SK-N-SH (cell line): ENCODE data around the gene USP27X. TPM values are rescaled to one million over a fixed set of nuclear protein-coding genes. Genes with fewer than 3 reads are reported as not detected.
A peak's percentile ranks its signal among the peaks of the same experiment; 100 is the strongest.

ENCODE experiments used
- CTCF ChIA-PET: fragments of 300-600, 350-600 bp; formaldehyde crosslinking; extraction: SDS; loops from one replicate; lab custom pipeline; 2021; lab: Yijun Ruan, JAX
- POLR2A ChIA-PET: fragments of 350-600 bp; sonication (Branson Sonifier 250); formaldehyde crosslinking; extraction: SDS; loops from one replicate; lab custom pipeline; 2020; ENCODE audit warnings: antibody characterized with exemption, inconsistent platforms; lab: Yijun Ruan, JAX
- DNase-seq: peaks from one replicate; pipeline ENCODE4 v3.0.0; 2012
- H2AFZ ChIP-seq: fragments of 200-600 bp; sonication (generic); 2 replicates; pipeline ENCODE4 v1.8.1; 2016; ENCODE audit warnings: antibody characterized with exemption, mild to moderate bottlenecking, low read depth
- H3F3A ChIP-seq: fragments of 200-600 bp; sonication (generic); replicated peaks from 2 replicates; pipeline ENCODE3; 2016; ENCODE audit warnings: antibody characterized with exemption, mild to moderate bottlenecking; ENCODE audit not compliant: insufficient read depth
- H3K27ac ChIP-seq, 2 experiments: fragments of 200-500 bp in 1 of 2; fragments of 200-600 bp in 1 of 2; sonication (Bioruptor generic) in 1 of 2; sonication (generic), shearing (Covaris generic) in 1 of 2; 2 replicates each; pipeline versions ENCODE4 v1.5.1 to v1.6.1; 2014 to 2016; ENCODE audit warnings: low read depth in 2 of 2, inconsistent platforms in 1 of 2, low read length in 1 of 2, mild to moderate bottlenecking in 1 of 2, mixed read lengths in 1 of 2
- H3K27me3 ChIP-seq: fragments of 200-600 bp; sonication (generic), shearing (Covaris generic); 2 replicates; pipeline ENCODE4 v1.6.1; 2016; ENCODE audit warnings: mixed run types; ENCODE audit not compliant: insufficient read depth
- H3K36me3 ChIP-seq, 2 experiments: fragments of 200-500 bp in 1 of 2; fragments of 200-600 bp in 1 of 2; sonication (Bioruptor generic) in 1 of 2; sonication (generic) in 1 of 2; replicated peaks in 1 of 2; 2 replicates each; pipeline versions ENCODE3 to v1.5.1; 2014 to 2016; ENCODE audit warnings: low read length in 1 of 2, mild to moderate bottlenecking in 1 of 2; ENCODE audit not compliant: insufficient read depth in 2 of 2, control insufficient read depth in 1 of 2
- H3K4me1 ChIP-seq, 2 experiments: fragments of 200-500 bp in 1 of 2; fragments of 200-600 bp in 1 of 2; sonication (Bioruptor generic) in 1 of 2; sonication (generic), shearing (Covaris generic) in 1 of 2; 2 replicates each; pipeline versions ENCODE4 v1.5.1 to v1.6.1; 2014 to 2016; ENCODE audit warnings: low read depth in 1 of 2, low read length in 1 of 2, mixed run types in 1 of 2; ENCODE audit not compliant: insufficient read depth in 2 of 2, control insufficient read depth in 1 of 2
- H3K4me2 ChIP-seq: fragments of 200-600 bp; sonication (generic), shearing (Covaris generic); 2 replicates; pipeline ENCODE4 v1.6.1; 2017; ENCODE audit warnings: mixed run types
- H3K4me3 ChIP-seq, 2 experiments: fragments of 200-500 bp in 1 of 2; fragments of 200-600 bp in 1 of 2; sonication (Bioruptor generic) in 1 of 2; sonication (generic), shearing (Covaris generic) in 1 of 2; 2 replicates each; pipeline versions ENCODE4 v1.5.1 to v1.8.1; 2014 to 2016; ENCODE audit warnings: low read depth in 2 of 2, inconsistent platforms in 1 of 2, low read length in 1 of 2, mild to moderate bottlenecking in 1 of 2, mixed read lengths in 1 of 2, moderate library complexity in 1 of 2
- H3K79me2 ChIP-seq: fragments of 200-600 bp; sonication (generic); 2 replicates; pipeline ENCODE4 v1.8.1; 2017; ENCODE audit warnings: mild to moderate bottlenecking; ENCODE audit not compliant: insufficient read depth
- H3K9ac ChIP-seq: fragments of 200-600 bp; sonication (generic); 2 replicates; pipeline ENCODE4 v1.6.1; 2017; ENCODE audit warnings: mixed run types
- H3K9me2 ChIP-seq: fragments of 200-600 bp; sonication (generic); 2 replicates; pipeline ENCODE4 v1.6.1; 2017; ENCODE audit warnings: mixed run types
- H3K9me3 ChIP-seq: fragments of 200-600 bp; sonication (generic); 2 replicates; pipeline ENCODE4 v1.6.1; 2017; ENCODE audit warnings: mixed run types, mild to moderate bottlenecking, moderate library complexity
- H4K20me1 ChIP-seq: fragments of 200-600 bp; sonication (generic); 2 replicates; pipeline ENCODE4 v1.6.1; 2017; ENCODE audit warnings: mild to moderate bottlenecking, mixed run types; ENCODE audit not compliant: insufficient read depth
- CTCF ChIP-seq: fragments of 200-600 bp; sonication (generic); IDR thresholded peaks from 2 replicates; pipeline ENCODE4 v1.6.1; 2017; ENCODE audit warnings: antibody characterized with exemption, mild to moderate bottlenecking, moderate library complexity
- FOXM1 ChIP-seq: IDR thresholded peaks from 2 replicates; pipeline ENCODE4 v1.4.0; 2012; ENCODE audit warnings: low read depth, mild to moderate bottlenecking
- JUND ChIP-seq: IDR thresholded peaks from 2 replicates; pipeline ENCODE4 v1.4.0; 2012
- MAX ChIP-seq: IDR thresholded peaks from 2 replicates; pipeline ENCODE4 v1.4.0; 2012; ENCODE audit warnings: low read depth
- MXI1 ChIP-seq: IDR thresholded peaks from 2 replicates; pipeline ENCODE4 v1.6.1; 2012; ENCODE audit warnings: mild to moderate bottlenecking, low read depth, low read length, improper control_type of control experiment
- NRF1 ChIP-seq: IDR thresholded peaks from 2 replicates; pipeline ENCODE4 v1.6.1; 2012; ENCODE audit warnings: low read depth, mild to moderate bottlenecking, low read length
- REST ChIP-seq: IDR thresholded peaks from 2 replicates; pipeline ENCODE4 v1.6.1; 2012; ENCODE audit warnings: mild to moderate bottlenecking, low read depth, low read length, moderate library complexity
- WGBS: methylation state at CpG from one replicate; pipeline ENCODE4 v1.1.6; 2017; ENCODE audit warnings: low lambda C conversion rate; 5-methylcytosine and 5-hydroxymethylcytosine counted together
- polyA plus RNA-seq, 3 experiments: library from polyadenylated mRNA; depleted of rRNA; stranded (reverse); fragments of >200 nt; gene quantifications; 2 replicates each; pipeline ENCODE4 v1.2.3, GENCODE V29; 2012
- TF ChIP-seq, protein P1 (sequence below): IDR thresholded peaks from 2 replicates; pipeline ENCODE4 v1.4.0; 2012; ENCODE audit warnings: low read depth, borderline replicate concordance

USP27X gene
- polyA plus RNA-seq (2012; rRNA removed): 1.9 and 2.9 TPM in 2 replicates
- polyA plus RNA-seq (2012; cell fraction: cytosol; rRNA removed): 2.3 and 2.5 TPM in 2 replicates
- polyA plus RNA-seq (2012; cell fraction: nucleus; rRNA removed): 0.67 and 0.93 TPM in 2 replicates

GRCh38 chrX:49878834-49879655 is at the start of gene USP27X:
Gene USP27X (plus strand): TSS chrX:49879484. CDS start chrX:49880308, 824 bp downstream.
- TF ChIP-seq FOXM1 (no peak), MXI1 (peak; percentile 17; the same call in 1 of the 2 replicates), JUND (no peak), REST (no peak), NRF1 (peak; percentile 10; the same call in 1 of the 2 replicates), MAX (peak; percentile 46), CTCF (peak; percentile 64)
- TF ChIP-seq, protein P1, sequence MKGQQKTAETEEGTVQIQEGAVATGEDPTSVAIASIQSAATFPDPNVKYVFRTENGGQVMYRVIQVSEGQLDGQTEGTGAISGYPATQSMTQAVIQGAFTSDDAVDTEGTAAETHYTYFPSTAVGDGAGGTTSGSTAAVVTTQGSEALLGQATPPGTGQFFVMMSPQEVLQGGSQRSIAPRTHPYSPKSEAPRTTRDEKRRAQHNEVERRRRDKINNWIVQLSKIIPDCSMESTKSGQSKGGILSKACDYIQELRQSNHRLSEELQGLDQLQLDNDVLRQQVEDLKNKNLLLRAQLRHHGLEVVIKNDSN: peak; percentile 73
- ChIA-PET CTCF (interaction anchor here (0.9 to 2.3 kb wide), 9 partner anchors 10 to 125 kb away, joined by 3 to 10 read pairs (median 6); no protein-coding TSS in a partner anchor), POLR2A (interaction anchor here (0.6 kb wide), 1 partner anchor 259 kb away, joined by 3 read pairs; no protein-coding TSS in a partner anchor)
- peak within 1 kb of the TSS; percentile 54 to 66 for H3K4me3 ChIP-seq
- H4K20me1 ChIP-seq: no peaks in the 10 kb centered on the region
- peaks cover 5% of the 10 kb centered on the region; the same call in 1 of the 2 replicates for H3K79me2 ChIP-seq
- no peaks in the 10 kb centered on the region for H3K36me3 ChIP-seq
- H3K9me3 ChIP-seq: no peaks in the 10 kb centered on the region
- H3K9ac ChIP-seq: peak within 1 kb of the TSS; percentile 58
- peak; percentile 80 for DNase-seq
- no peaks in the 10 kb centered on the region for H3F3A ChIP-seq
- peak within 1 kb of the TSS; percentile 80 for H3K4me2 ChIP-seq
- no peaks in the 10 kb centered on the region for H3K27me3 ChIP-seq
- peak within 1 kb of the TSS; percentile 67 for H2AFZ ChIP-seq
- WGBS: 30% methylated on average over 49 of the region's 60 CpGs
- H3K4me1 ChIP-seq: peaks cover 0 to 25% of the 10 kb centered on the region in 2 experiments; a peak in 1 of 4 replicates
- H3K9me2 ChIP-seq: no peaks in the 10 kb centered on the region
- peak within 1 kb of the TSS; percentile 68 to 82 for H3K27ac ChIP-seq
